ENCODE results near the gene DNAH2.

The DNAH2 gene

GRCh38 chr17:7881276-7882054 is 163.9 kb downstream of the DNAH2 start:
- DNase-seq = peak; percentile 21

GRCh38 chr17:7882068-7882467 is 164.5 kb downstream of the DNAH2 start:
- DNase-seq = no peak

- DNase-seq = no peak
These were observed 165.1 kb downstream of the DNAH2 start for GRCh38 chr17:7882629-7883028.

Measured in MV-4-11 (cell line).